GM12892 (cell line): ENCODE results near the gene ZC3H11A. TPM values are rescaled to one million over a fixed set of nuclear protein-coding genes. Genes with fewer than 3 reads are reported as not detected.
"Not testable (repeated sequence)": the region's sequence is repeated elsewhere in the genome, so short reads cannot be mapped to it uniquely, and the experiment has no call there.

ENCODE experiments used
- DNase-seq: peaks from one replicate; pipeline ENCODE4 v3.0.0; 2011; ENCODE audit not compliant: insufficient read length
- FAIRE-seq: peaks from 2 replicates; lab custom pipeline; 2011; peaks lifted over from hg19 to GRCh38; lab: Jason Lieb, UNC
- POLR2A ChIP-seq: IDR thresholded peaks from 2 replicates; pipeline ENCODE4 v1.6.1; 2011; ENCODE audit warnings: low read depth, low read length, control low read depth
- POLR2AphosphoS5 ChIP-seq: IDR thresholded peaks from 2 replicates; pipeline ENCODE4 v1.6.1; 2011; ENCODE audit warnings: low read depth, low read length, control low read depth
- TAF1 ChIP-seq: IDR thresholded peaks from 2 replicates; pipeline ENCODE4 v1.6.1; 2011; ENCODE audit warnings: low read depth, mild to moderate bottlenecking, control low read depth, low read length, borderline replicate concordance
- polyA plus RNA-seq: library from polyadenylated mRNA; unstranded; fragments of >200 nt; gene quantifications from one replicate; pipeline ENCODE4 v1.2.1, GENCODE V29; 2012; ENCODE audit warnings: missing spikeins, inconsistent platforms; ENCODE audit not compliant: missing spikeins

Gene ZC3H11A
- 56.9 TPM for polyA plus RNA-seq

DNA sequence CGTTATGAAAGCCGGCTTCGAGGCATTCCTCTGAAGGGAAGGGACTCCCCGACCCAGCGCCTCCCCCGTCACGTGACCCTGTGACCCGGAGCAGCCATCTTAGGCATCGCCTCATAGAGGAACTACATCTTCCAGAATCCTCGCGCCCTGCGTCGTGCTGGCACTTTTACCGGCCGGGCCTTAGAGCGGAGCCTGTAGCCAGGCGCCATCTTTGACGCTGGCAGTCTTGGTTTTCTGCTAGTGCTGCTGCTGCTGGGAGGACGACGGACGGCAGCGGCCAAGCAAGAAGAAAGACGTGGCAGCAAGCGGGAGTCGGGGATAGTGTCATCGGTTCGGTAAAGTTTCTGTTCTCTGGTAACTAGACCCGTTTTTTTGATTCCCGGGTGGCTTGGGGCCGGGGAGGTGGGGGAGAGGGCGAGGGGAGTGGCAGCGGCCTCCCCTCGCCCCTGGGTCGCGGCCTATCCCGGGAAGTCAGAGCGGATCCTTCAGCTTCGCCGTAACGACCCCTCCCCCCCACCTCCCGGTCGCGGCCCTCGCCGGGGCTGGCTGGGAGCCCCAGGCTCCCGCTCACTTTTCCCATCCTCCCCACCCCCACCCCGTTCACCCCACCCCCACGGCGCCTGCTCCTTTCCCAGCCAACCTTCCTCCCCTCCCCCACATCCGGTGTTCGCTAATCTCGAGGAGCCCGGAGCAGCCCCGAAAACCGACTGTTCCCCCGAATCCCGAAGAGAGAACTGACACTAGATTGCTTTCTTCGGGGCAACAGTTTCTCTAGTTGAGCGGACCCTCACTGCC, at the start of gene ZC3H11A, which contains the start of gene ZBED6:
Gene ZC3H11A (plus strand): TSS at position 183 of the 795 bp plus-strand sequence. CDS start 21,448 bp downstream, outside the sequence.
Gene ZBED6 (plus strand): TSS at position 183 of the 795 bp plus-strand sequence. CDS start 1,900 bp downstream, outside the sequence.
- TF ChIP-seq POLR2A, result peak; percentile 71; the same call in 1 of the 2 replicates
- 0 out of 2 replicates have a peak, but pooled peaks have one; percentile 47 for TF ChIP-seq POLR2AphosphoS5
- TF ChIP-seq TAF1, result 0 out of 2 replicates have a peak, but pooled peaks have one; percentile 32
- peak; percentile 92 for FAIRE-seq

DNA sequence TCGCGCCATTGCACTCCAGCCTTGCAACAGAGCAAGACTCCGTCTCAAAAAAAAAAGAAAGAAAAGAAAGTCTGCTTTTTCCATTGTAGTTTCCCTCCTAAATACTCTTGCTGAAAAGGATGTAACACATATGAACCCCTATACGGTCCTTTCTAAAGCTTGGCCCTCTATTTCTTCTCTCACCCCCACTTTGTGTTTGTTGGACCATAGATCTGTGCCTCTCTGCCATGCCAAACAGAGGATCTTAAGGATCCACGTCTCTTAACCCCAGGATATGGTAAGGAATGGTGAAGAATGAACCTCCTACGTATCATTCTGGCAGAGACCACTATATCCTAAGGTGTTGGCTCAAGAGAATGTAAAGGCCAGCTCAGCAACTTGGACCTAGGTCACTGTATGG, 49.1 kb upstream of the ZC3H11A start:
- FAIRE-seq (no peak), DNase-seq (no peak)
- no peak for TF ChIP-seq POLR2AphosphoS5
- TF ChIP-seq TAF1, result no peak
- no peak for TF ChIP-seq POLR2A

More for the DNA sequence above, at the start of gene ZC3H11A, which contains the start of gene ZBED6:
- DNase-seq, result peak; percentile 85

DNA sequence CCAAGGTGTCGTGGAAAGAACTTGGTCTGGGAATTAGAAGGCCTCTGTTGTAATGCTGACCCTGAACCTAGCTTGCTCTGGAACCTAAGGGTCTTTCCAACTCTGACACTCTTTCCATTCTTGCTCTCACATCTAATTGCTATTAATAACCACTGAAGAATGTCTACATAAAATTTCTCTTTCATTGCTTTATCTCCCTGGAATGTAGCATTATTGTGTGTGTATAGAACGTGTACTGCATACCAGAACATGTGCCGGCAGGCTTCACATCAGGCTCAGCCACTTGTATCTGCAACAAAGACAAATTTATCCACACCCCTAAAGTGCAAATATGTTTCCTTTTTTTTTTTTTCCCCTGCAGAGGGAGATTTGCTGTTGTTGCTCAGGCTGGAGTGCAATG, 44.4 kb upstream of the ZC3H11A start:
- TF ChIP-seq POLR2AphosphoS5 (no peak), POLR2A (no peak), TAF1 (no peak)
- FAIRE-seq (no peak), DNase-seq (no peak)

DNA sequence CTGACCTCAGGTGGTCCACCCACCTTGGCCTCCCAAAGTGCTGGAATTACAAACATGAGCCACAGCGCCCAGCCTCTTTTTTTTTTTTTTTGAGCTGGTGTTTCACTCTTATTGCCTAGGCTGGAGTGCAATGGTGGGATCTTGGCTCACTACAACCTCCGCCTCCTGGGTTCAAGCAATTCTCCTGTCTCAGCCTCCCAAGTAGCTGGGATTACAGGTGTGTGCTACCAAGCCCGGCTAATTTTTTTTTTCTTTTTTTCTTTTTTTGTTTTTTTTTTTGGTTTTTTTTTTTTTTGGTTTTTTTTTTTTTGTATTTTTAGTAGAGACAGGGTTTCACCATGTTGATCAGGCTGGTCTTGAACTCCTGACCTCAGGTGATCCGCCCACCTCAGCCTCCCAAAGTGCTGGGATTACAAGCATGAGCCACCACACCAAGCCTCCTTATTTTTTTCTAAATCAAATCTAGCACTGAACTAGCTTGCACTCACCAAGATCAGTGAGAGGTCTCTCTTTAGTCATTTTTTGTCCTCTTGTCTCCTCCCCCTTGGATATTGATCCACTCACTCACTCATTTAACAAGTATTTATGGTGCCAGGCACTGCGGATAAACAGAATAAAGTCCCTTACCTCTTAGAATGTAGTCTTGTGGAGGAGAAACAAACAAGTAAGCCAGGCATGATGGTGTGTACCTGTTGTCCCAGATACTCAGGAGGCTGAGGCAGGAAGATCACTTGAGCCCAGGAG, 43.6 kb upstream of the ZC3H11A start:
- not testable (repeated sequence) for DNase-seq, FAIRE-seq

DNA sequence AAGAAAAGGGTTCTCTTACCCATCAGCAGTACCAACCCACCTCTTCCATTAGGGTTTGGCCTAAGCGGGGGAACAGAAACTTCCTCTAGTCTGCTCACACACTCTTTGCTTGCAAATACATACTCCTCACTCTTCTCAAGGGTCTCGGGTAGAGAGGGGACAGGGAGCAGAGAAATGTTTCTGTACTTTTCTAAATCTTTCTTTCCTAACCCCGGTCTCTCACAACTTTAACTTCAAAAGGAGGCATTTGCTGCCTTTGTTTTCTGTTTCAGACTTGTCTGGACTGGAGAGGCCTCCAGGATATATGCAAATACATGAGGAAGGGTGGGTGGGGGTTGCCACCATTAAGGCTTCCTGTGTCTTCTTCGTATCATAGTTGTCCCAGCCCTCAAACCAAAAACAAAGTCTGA, 41.0 kb upstream of the ZC3H11A start:
- FAIRE-seq (peak; percentile 88), DNase-seq (no peak)
- TF ChIP-seq POLR2AphosphoS5 (no peak), POLR2A (no peak; the same call in 1 of the 2 replicates), TAF1 (no peak)

DNA sequence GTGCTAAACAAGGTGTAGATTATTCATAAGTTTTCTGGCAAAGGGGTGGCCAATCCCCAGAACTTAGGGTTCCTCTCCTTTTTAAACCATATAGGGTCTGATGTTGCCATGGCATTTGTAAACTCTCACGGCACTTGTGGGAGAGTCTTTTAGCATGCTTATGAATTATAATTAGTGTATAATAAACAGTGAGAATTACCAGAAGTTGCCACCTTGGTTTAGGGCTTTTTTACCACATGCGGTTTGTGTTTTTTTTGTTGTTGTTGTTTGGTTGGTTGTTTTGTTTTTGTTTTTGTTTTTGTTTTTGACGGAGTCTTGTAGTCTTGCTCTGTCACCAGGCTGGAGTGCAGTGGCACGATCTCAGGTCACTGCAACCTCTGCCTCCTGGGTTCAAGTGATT, 39.4 kb upstream of the ZC3H11A start:
- FAIRE-seq (no peak), DNase-seq (no peak)
- no peak for TF ChIP-seq POLR2AphosphoS5

DNA sequence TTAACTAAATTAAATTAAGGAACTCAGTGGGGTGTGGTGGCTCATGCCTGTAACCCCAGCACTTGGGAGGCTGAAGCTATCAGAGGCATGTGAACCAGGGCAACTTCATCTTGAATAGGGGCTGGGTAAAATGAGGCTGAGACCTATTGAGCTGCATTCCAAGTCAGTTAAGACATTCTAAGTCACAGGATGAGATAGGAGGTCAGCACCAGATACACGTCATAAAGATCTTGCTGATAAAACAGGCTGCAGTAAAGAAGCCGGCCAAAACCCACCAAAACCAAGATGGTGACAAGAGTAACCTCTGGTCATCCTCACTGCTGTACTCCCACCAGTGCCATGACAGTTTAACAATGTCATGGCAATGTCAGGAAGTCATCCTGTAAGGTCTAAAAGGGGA, 36.7 kb upstream of the ZC3H11A start:
- not testable (repeated sequence) for FAIRE-seq

DNA sequence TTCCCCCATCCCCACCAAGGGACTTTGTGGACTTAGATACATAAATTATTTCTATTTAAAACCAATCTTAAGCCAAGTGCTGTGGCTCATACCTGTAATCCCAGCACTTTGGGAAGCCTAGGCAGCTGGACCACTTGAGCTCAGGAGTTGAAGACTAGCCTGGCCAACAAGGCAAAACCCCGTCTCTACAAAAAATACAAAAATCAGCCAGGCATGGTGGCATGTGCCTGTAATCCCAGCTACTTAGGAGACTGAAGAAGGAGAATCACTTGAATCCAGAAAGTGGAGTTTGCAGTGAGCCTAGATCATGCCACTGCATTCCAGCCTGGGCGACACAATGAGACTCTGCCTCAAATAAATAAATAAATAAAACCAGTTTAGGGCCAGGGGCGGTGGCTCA, 34.9 kb upstream of the ZC3H11A start:
- no peak for DNase-seq
- FAIRE-seq, result no peak
- no peak for TF ChIP-seq TAF1
- TF ChIP-seq POLR2AphosphoS5, result no peak
- TF ChIP-seq POLR2A, result no peak

More for the DNA sequence above, 36.7 kb upstream of the ZC3H11A start:
- not testable (repeated sequence) for DNase-seq

DNA sequence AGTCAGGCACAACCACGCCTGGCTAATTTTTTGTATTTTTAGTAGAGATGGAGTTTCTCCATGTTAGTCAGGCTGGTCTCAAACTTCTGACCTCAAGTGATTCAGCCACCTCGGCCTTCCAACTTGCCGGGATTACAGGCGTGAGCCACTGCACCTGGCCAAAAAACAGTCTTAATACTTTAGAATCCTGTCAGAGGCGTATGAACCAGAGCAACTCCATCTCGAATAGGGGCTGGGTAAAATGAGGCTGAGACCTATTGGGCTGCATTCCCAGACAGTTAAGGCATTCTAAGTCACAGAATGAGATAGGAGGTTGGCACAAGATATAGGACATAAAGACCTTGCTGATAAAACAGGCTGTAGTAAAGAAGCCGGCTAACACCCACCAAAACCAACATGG, 33.5 kb upstream of the ZC3H11A start:
- FAIRE-seq, DNase-seq: not testable (repeated sequence)

DNA sequence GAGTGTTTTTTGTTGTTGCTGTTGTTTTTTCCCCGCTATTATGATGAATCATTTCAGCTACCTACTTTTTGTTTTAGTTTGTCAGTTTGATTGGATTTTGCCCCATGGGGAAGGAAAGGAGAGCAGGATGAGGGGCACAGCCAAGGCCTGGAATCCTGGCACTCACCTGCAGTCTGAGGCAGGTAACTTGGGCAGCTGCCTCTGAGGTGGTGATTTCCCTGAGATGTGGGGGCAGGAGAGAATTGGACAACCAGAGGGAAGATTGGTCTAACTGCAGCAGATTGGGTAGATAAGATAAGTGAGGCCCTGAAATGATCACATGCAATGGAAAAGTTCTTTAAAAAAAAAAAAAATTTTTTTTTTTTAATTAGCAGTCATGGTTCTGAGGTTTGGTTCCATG, 31.9 kb upstream of the ZC3H11A start:
- DNase-seq (no peak), FAIRE-seq (no peak)
- no peak for TF ChIP-seq POLR2AphosphoS5
- TF ChIP-seq POLR2A, result no peak
- no peak for TF ChIP-seq TAF1

DNA sequence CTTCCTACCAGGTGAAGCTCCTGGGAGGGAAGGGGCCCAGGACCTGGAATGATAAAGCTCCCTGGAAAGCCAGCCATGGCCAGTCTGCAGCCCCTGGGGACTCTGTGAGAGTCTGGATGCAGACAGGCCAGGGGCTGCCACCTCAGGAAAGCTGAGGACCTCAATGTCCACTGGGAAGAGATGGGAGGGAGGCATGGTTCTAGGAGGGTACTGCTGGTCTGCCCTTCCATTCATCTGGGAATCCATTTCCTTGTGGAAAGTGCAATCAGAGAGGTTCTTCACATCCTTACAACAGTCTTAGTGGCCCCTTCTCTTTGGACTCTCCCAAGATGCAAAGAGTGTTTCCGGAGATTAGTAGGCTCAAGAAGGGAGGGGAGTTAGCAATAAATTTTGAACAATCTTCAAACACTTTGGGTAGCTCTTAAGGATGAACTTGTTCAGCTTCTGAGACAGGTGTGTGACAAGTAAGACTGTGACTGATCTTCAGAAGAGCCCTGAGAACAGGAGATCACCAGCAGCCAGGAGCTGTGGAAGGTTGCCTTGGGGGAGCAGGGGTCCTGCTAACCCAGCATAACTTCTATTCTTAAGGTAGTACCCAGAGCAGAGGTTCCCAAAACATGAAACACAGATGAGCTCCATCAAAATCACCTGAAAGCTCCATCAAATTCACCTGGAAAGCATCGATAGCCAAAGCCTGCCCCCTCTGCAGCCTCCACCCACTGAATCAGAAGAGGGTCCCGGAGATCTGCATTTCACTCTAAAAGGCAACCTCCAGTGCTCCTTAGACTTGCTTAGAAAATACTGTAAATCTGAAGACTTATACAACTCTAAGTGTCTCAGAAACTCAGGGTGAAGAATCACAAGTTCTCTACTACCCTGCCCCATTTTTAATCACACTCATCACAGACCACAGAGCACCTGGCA, 31.1 kb upstream of the ZC3H11A start:
- no peak for FAIRE-seq
- DNase-seq, result no peak
- TF ChIP-seq POLR2AphosphoS5, result no peak
- TF ChIP-seq POLR2A, result no peak
- no peak for TF ChIP-seq TAF1
